Activated CD4-positive, alpha-beta T cell treated with anti-CD3 and anti-CD28 coated beads, Interleukin-2, amount 50 U/mL, for 24 hours (primary cell): ENCODE data around the gene TSPAN31.
"Not testable (repeated sequence)": the region's sequence is repeated elsewhere in the genome, so short reads cannot be mapped to it uniquely, and the experiment has no call there.

Experiments
- DNase-seq, 2 donors: peaks; one replicate each; pipeline ENCODE4 v3.0.0-alpha.2; 2020; ENCODE audit warnings: low read depth in 1 of 2, low spot score in 1 of 2

Gene TSPAN31

DNA sequence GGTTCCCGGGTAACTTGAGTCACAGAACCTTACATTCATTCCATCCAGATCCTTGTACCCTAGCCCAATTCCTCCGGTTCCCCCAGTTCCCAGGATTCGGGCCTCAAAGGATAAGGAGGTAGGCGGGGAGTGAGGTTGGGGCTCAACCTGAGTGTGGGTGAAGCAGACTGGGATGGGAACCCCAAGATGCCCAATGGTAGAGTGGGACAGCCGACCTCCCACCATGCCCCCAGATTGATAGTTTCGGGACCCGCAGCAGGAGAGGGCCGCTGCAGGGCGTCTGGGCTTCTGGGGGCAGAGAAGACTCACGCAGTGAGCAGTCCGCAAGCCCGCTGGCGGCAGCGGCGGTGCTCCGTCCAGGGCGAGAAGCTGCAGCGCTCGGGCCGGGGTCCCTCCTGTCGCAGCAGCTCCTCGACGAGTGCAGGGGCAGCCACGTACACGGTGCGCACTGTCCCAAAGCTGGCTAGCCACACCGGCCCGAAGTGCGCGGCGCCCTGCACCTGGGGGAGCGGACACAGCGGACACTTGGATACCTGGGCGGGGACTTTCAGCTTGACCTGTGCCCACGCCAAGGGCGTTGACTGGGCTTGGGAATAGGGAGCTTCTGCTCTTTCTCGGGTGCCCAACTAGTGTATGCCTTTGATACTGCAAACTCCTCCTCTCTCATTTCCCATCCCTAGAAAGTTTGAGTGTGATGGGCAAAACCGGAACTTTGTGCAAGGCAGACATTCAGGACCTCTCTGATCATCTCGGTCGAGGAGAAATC lies 21.0 kb downstream of the TSPAN31 start:
- DNase-seq, result no peak

DNA sequence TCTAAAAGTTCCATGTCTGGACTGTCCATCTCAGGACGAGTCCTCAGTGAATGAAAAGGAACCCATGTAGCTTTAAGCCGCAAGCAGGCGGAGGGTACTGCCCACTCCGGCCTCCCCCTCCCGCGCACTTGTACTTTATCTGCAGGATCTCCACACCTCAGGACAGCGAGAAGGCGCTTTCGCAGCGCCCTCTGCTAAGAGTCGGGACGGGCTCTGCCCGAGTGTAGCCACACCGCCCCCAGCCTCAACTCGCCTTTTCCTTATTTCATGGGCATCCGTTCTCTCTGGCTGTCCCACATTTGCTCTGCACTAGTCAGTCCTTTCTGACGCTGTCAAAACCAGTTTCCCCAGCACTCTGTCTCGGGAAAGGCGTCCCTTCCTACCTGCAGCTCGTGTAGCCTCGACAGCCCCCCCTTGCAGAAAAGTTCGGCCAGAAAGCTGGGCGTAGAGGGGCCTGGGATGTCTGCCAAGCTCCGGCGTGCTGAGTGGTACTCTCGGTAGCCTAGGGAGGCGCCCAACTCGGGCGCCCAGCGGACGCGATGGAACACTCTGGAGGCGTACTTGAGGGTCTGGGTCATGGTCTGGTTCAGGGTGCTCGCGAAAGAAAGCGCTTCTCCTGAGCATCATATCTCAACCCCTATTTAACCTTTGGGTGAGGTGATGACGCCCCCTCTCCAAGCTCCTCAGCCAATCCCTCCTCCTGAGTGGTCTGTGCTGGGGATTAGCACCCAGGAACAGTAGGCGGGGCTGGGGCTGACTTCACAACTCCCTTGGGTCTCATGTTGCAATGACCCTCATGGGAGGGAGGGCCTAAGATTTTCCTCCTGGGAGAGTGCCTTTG lies 21.8 kb downstream of the TSPAN31 start, which contains the start of gene CYP27B1:
Gene CYP27B1 (minus strand): TSS at position 615 of the 841 bp plus-strand sequence. CDS start 37 bp downstream, at position 578.
- DNase-seq, result no peak

DNA sequence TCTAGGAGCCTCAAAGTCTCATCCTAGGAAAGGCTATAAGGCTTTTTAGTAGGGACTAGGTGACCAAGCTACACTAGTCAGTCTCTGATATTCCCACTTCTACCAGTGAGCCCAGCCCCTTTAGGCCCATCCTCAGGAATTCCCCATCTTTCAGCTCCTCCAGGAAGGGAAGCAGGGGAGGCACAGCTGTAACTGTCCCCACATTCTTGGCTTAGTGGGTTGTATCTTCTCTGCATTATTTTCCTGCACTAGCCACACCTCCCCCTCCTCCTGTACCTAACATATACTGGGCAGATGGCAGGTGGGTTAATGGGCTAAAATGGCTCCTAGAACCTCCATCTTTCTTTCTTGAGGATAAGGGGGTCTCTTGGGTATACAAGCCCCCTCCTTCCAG lies 22.5 kb downstream of the TSPAN31 start:
- DNase-seq, result no peak

DNA sequence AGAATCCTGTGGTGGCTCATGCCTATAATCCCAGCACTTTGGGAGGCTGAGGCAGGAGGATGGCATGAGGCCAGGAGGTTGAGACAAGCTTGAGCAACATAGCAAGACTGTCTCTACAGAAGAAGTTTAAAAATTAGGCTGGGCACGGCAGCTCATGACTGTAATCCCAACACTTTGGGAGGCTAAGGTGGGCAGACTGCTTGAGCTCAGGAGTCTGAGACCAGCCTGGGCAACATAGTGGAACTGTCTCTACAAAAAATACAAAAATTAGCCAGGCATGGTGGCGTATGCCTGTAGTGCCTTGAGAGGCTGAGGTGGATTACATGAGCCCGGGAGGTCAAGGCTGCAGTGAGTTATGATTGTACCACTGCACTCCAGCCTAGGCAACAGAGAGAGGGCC lies 23.0 kb downstream of the TSPAN31 start:
- DNase-seq, result no peak

DNA sequence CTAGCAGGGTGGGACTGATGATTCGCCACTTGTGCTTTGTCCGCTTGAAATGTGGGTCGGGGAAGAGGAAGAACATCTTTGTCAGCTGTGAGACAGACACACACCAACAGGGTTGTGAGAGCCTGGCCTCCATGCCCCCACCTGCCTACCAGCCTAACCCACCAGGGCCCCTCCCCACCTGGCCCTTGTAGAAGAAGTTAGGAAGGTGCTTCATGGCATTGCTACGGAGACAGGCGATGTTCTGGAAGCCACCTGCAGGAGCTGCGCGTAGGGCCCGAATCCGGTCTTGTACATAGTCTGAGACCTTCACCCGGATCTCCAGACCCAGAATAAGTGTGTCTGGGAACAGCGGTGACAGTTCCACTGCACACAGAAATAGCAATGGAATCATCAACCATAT lies 24.8 kb downstream of the TSPAN31 start:
- DNase-seq, result no peak

DNA sequence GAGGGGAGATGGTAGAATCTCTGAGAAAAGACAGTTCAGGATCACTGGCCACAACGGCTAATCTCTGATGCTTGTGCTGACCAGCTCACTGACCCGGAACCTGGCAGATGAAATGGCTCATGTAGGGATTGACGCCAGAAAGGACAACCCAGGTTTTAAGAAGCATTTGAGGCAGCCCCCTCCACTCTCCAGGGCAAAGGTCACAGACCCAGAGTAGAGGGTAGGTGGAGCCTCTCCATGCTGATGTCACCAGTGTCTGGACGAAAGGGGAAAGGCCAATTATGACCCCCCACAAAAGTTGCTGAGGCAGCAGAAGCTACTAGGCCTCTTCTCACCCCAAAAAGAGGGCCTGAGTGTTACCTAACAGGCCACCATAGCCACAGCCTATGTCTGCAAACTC lies 25.9 kb downstream of the TSPAN31 start:
- DNase-seq, result no peak

DNA sequence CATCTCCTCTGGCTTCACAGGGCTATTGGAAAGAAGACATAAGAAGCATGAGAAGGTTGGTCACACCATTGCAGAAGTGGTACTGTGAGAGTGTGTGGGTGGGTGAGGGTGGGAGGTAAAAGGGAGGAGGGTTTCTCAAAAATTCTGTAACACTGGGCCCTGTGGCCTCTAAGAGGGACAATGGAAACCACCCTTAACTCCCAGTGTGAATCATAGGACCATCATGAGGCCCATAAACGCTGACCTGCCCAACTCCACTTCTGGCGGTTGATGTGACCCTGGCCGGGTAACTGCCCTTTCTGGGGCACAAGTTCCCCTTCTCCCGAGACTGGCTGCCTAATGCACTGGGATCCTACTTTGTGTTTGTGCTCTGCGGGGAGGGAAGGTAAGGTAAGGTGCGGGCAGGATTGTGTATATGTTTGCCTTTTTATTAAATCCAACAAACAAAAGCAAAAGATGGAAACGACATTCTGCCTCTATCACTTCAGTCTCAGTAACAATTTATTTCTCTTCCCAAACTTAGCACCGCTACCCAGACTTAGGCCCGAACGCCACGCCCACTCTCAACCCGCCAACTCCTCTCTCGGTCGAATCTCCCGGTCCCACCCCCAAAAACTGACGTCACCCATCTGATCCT lies 26.5 kb downstream of the TSPAN31 start:
- peak; percentile 87 to 92 for DNase-seq

DNA sequence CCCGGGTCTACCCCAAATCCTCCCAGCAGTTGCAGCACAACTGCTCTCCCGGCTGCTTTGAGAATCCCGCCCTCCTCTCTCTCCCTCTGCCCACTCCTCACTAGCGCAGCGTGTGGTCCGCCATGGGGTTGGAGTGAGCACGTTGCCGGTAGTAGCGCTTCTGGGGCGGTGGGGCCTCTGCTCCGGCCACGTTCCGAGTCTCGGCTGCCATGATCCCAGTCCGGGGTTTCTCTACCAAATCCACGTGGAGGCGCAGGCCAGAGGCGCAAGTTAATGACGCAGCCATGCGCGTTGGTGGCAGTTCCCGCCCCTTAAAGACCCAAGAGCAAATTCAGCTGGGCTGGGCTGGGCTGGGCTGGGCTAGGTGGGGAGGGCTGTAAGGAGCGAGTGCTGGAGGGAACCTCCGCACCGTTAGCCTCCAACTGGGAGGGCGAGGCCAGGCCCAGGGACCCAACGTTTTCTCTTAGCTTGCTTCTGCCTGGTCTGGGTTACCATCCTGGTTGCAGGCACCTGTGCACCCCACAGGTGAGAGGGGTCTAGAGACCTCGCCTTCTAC lies 27.1 kb downstream of the TSPAN31 start, which contains the start of gene METTL1:
Gene METTL1 (minus strand): TSS at position 233 of the 556 bp plus-strand sequence. CDS start 22 bp downstream, at position 211.
- DNase-seq, result peak; percentile 90 to 93

DNA sequence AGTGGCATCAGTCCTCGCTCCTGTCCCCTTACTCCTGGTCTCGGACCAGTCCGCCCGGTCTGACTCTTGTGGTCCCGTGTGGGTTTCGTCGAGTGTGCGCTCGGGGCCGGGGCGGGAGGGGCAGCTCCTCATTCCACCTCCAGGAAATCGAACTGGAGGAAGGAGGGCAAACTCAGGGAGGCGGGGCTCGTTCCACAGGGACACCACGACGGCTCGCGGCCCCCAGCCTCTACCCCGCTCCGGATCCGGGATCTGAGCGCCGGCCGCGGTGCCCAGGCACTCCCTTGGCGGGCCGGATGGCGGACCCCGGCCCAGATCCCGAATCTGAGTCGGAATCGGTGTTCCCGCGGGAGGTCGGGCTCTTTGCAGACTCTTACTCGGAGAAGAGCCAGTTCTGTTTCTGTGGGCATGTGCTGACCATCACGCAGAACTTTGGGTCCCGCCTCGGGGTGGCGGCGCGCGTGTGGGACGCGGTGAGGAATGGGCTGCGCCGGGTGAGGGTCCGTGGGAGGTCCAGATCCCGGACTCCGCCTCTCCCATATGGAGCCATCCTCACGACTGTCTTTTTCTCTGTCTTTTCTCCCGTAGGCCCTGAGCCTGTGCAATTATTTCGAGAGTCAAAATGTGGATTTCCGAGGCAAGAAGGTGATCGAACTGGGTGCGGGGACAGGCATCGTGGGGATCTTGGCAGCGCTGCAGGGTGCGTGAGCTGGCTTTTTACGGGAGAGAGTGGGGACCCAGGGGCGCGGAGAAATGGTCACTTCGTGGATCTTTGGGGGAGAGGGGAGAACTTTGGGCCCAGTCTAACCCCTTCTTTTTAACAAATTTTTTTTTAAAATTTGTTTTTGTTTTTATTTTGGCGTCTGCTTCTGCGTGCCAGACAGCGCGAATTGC lies 27.8 kb downstream of the TSPAN31 start, which contains the start of gene EEF1AKMT3:
Gene EEF1AKMT3 (plus strand): TSS at position 186 of the 894 bp plus-strand sequence. CDS start 111 bp downstream, at position 297.
- DNase-seq, result no peak

DNA sequence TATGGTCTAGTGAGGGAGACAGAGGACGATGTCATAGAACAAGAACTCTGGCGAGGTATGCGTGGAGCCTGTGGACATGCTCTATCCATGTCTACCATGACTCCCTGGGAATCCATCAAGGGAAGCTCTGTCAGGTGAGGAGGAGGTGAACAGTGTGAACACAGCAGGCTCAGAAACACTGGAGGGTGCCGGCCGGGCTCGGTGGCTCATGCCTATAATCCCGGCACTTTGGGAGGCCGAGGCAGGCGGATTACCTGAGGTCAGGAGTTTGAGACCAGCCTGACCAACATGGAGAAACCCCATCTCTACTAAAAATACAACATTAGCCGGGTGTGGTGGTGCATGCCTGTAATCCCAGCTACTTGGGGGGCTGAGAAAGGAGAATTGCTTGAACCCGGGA lies 29.8 kb downstream of the TSPAN31 start:
- not testable (repeated sequence) for DNase-seq

DNA sequence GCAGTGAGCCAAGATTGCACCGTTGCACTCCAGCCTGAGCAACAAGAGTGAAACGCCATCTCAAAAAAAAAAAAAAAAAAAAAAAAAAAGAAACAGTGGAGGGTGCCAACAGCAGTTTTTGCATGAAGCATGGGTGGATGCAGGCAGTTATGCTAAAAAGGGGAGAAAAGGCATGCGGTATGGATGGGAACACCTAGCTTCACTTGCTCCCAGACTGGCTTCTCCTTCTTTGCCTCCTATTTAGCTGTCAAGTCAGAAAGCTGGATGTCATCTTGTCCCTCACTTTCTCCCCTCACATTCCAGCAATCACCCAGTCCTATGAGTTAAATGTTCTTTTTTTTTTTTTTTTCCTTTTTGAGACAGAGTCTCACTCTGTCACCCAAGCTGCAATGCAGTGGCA lies 30.2 kb downstream of the TSPAN31 start:
- DNase-seq, result no peak

DNA sequence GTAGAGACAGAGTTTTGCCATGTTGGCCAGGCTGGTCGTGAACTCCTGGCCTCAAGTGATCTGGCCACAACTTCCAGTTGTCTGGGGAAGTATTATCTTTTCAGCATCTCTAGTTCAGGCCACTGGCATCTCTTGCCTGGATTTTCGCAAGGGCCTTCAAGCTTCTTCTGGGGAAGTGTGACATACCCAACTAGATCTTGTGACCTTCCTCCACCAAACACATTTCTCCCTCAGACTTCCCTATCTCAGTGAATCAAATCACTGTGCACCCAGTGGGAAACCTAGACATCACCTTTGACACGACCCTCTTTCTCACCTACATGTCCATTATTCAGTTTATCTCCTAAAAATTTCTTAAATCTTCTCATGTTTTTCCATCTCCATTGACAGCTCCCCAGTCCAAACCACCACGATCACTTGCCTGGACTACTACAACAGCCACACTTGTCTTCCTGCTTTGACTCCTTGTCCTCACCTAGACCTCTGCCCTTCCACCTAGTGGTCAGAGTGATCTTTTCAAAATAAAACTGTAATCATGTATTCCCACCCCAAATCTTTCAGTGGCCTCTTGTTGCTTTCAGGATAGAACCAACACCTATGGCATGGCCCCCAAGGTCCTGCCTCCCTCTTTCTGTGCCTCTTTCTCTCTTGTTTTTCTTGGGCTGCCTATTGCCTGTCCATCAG lies 30.9 kb downstream of the TSPAN31 start:
- DNase-seq, result no peak

DNA sequence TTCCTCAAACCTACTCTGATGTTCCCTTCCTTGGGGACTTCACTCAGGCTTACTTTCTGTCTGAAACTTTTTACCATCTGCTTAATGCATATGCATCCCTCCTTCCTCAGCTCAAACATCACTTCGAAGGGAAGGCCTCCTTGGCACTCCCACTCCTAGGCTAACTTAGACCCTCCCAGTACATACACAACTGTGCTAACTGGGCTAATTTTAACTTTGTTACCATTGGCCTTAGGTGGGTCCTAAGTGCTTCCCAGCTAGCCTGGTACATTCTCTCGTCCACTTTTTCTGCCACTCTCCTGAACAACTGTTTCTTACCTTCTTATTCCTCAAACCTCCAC lies 31.4 kb downstream of the TSPAN31 start:
- no peak for DNase-seq

DNA sequence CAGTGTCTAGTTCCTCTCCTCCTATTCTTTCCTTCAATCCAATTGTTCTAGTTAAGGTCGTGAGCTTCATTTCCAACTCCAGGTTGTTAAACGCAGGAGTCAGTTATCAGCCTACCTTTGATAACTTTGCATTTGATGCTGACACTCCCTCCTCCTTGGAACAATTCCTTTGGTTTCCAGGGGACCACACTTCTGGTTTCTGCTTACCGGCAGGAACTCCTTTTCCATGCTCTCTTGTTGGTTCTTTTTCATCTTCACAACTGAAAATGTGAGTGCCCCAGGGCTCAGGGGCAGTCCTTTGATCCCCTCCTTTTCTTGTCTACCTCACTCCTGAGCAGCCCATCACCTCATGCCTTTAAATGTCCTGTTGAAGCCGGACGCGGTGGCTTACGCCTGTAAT lies 32.5 kb downstream of the TSPAN31 start:
- no peak for DNase-seq

DNA sequence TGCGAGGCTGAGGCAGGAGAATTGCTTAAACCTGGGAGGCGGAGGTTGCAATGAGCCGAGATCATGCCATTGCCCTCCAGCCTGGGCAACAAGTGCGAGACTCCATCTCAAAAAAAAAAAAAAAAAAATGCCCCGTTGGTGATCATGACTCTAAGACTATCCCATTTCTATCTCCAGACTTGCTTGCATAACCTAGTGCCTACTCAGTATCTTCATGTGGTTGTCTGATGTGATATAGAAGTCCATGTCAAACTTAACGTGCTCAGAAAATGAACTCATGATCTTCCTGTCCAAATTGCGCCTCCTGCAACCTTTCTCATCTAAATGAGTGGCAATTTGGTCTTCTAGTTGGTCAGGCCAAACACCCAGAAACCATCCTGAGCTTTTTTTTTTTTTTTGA lies 33.1 kb downstream of the TSPAN31 start:
- DNase-seq, result no peak

DNA sequence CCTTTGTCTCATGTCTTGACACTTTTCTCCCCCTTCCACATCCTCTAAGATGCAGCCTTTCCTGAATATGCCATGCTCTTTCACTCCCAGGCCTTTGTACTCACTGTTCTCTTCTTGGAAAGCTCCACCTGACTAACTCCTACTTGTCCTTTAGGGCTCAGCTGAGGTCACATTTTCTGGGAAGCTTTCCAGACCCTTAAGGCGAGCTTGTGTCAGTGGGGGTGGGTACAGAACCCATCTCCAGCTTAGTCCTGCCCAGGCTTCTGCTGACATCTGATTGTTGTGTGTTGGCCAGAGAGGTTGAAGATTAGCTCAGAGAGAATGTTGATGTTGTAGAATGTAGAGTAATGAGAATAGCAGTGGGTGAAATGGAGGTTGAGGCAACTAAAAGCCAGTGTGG lies 34.9 kb downstream of the TSPAN31 start:
- no peak for DNase-seq

DNA sequence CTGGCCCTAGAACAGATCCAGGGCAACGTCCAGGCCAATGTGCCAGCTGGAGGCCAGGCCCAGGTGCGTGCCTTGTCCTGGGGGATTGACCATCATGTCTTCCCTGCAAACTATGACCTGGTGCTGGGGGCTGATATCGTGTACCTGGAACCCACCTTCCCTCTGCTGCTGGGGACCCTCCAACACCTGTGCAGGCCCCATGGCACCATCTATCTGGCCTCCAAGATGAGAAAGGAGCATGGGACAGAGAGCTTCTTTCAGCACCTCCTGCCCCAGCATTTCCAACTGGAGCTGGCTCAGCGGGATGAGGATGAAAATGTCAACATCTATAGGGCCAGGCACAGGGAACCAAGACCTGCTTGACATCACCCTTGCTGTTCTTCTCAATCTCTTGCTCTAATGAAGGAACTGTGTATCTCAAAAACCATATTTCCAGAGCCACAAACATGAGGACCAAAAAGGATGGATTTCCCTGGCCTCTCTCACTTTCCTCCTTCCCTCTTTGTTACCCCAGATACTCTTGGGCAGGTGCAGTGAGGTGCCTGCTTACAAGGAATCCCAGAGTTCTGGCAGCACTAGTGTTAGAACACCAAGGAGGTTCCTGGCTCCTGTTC lies 35.6 kb downstream of the TSPAN31 start:
- no peak for DNase-seq

DNA sequence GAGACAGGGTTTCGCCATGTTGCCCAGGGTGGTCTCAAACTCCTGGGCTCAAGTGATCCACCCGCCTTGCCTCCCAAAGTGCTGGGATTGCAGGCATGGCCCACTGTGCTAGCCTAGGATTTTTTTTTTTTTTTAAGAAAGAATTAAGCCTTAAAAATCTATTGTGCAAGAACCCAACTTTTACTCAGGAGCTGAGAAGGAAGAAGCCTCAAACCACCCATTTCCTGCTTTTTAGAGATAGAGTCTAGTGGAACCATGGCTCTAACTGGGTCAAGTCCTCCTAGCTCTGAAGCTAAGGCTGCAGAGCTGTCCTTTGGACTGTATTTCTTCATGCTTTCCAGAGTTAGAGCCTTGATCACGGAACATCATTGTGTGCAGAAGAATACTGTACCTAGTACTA lies 36.4 kb downstream of the TSPAN31 start:
- DNase-seq, result no peak

DNA sequence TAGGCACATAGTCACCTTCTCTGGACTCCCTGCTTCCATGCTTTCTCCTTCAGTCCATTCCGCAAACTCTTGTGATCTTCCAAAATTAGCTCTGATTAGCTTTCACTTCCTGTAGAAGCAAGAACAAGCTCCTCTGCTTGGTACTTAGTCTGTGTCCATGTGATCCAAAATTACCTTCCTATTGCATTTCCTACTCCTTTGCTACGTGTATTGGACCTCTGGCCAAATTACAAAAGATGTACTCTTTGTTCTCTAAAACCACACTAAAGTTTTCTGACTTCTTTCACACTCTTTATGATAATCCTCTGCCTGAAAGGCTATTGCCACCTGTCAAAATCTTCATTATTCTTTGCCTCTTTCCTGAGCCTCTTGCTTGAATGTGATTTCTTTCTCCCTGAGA lies 37.0 kb downstream of the TSPAN31 start:
- no peak for DNase-seq
